Measurements from ENCODE around the gene CEP78. TPM values are rescaled to one million over a fixed set of nuclear protein-coding genes. Genes with fewer than 3 reads are reported as not detected.
A peak's percentile ranks its signal among the peaks of the same experiment; 100 is the strongest.

CEP78 gene
- total RNA-seq, 6 experiments from 2014 or later, result 5.5 to 10.4 (median 8.7) TPM

DNA sequence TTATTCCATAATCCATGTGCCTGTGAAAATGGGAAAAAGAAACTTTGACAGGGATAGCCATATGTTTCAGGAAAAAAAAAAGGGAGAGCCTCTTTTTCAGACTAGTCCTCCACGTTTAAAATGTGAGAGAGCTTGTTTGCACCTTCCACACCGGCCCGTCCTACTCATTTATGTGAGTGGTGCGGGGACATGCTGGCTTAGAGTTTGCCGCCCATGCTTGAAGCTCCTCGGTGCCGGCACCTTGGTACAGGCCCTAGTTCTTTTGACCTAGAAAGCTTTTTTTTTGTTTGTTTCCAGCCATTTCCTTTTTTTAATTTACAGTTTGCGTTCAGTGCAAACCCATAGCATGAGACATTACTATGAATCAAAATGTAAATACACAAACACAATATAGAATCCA lies 88.8 kb downstream of the CEP78 start:
- Histone ChIP-seq H3K36me3 (peaks cover 0 to 12% (median 4%) of the 10 kb centered on the region in 4 donors), H3K9me3 (no peaks in the 10 kb centered on the region), H3K4me3 (no peak overlapping the region), H3K27ac (no peak overlapping the region), H3K4me1 (peaks cover 0 to 10% (median 0%) of the 10 kb centered on the region in 4 donors), H3K27me3 (no peaks in the 10 kb centered on the region)
- TF ChIP-seq, protein P1, sequence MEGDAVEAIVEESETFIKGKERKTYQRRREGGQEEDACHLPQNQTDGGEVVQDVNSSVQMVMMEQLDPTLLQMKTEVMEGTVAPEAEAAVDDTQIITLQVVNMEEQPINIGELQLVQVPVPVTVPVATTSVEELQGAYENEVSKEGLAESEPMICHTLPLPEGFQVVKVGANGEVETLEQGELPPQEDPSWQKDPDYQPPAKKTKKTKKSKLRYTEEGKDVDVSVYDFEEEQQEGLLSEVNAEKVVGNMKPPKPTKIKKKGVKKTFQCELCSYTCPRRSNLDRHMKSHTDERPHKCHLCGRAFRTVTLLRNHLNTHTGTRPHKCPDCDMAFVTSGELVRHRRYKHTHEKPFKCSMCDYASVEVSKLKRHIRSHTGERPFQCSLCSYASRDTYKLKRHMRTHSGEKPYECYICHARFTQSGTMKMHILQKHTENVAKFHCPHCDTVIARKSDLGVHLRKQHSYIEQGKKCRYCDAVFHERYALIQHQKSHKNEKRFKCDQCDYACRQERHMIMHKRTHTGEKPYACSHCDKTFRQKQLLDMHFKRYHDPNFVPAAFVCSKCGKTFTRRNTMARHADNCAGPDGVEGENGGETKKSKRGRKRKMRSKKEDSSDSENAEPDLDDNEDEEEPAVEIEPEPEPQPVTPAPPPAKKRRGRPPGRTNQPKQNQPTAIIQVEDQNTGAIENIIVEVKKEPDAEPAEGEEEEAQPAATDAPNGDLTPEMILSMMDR (IDR thresholded peaks at IDR 0.05), result no peak
- TF ChIP-seq POLR2A (IDR thresholded peaks at IDR 0.05), result no peak
- DNase-seq (no peak), ATAC-seq (no peak)
- WGBS (ENCODE audit: insufficient coverage, low coverage, low lambda C conversion rate, missing lambda C conversion rate), result 84% methylated on average over 7 of the region's 8 CpGs
- intact Hi-C loops (cut with DNase I), result no loop called here

DNA sequence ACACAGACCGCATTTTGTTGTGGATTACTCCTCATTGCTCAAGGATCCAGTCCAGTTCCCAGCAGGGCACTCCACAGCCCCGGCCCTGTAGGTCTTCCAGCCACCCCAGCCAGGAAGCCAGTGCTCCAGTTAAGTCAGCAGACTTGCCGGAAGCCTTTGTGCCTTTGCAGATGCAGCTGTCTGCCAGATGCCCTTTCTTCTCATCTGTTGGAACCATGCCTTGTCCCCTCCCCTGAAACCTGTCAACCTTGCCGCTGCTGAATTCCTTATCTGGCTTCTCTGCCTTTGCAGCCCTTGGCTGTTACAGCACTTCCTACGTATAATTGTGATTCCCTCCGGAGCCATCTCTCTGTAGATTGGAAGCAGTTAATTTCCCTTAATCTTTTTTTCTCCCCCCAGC lies 89.5 kb downstream of the CEP78 start:
- Histone ChIP-seq H3K4me1 (peaks cover 0 to 10% (median under 1%) of the 10 kb centered on the region in 4 donors), H3K9me3 (no peaks in the 10 kb centered on the region), H3K27me3 (no peaks in the 10 kb centered on the region), H3K36me3 (peaks cover 0 to 12% (median 4%) of the 10 kb centered on the region in 4 donors), H3K27ac (no peak overlapping the region), H3K4me3 (no peak overlapping the region)
- no peak for TF ChIP-seq POLR2A (IDR thresholded peaks at IDR 0.05)
- TF ChIP-seq, protein P1 (IDR thresholded peaks at IDR 0.05), result no peak
- intact Hi-C loops (cut with DNase I), result no loop called here
- peak in 2 of 3 donors; percentile 31 to 59 for DNase-seq
- peak; percentile 45 to 74 (median 62) for ATAC-seq
- 29% methylated on average over 6 of the region's 6 CpGs for WGBS (ENCODE audit: insufficient coverage, low coverage, low lambda C conversion rate, missing lambda C conversion rate)

DNA sequence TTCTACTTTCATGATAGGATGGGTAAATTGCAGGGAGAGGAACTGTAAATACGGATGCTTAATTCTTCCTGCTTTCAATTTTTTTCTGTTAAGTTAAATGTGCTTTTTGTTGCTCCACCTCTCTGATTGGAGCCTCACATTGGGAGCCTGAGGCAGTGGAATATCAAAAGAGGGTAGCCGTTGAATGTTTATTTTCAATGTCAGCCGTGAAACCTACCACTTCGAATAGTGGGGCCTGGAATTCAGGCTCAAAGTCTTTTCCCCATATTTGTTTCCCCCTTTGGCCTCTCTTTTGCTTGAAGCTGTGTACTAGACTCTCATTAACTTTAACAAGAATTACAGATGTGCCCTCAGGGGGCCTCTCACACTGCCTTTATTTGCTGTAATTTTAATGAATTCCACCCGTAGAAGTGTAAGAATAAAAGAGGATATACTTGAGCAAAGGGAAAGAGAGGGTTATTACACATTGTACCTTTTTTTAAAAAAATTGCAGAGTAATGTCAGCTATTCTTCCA lies 90.0 kb downstream of the CEP78 start:
- intact Hi-C loops (cut with DNase I), result no loop called here
- ATAC-seq, result no peak
- Histone ChIP-seq H3K27me3 (no peaks in the 10 kb centered on the region), H3K27ac (no peak overlapping the region), H3K36me3 (peaks cover 0 to 12% (median 4%) of the 10 kb centered on the region in 4 donors), H3K9me3 (no peaks in the 10 kb centered on the region), H3K4me3 (no peak overlapping the region), H3K4me1 (peaks cover 0 to 13% (median 3%) of the 10 kb centered on the region in 4 donors)
- DNase-seq, result no peak
- TF ChIP-seq, protein P1 (IDR thresholded peaks at IDR 0.05), result no peak
- no peak for TF ChIP-seq POLR2A (IDR thresholded peaks at IDR 0.05)
- WGBS (ENCODE audit: insufficient coverage, low coverage, low lambda C conversion rate, missing lambda C conversion rate), result 72% methylated on average over 5 of the region's 5 CpGs

DNA sequence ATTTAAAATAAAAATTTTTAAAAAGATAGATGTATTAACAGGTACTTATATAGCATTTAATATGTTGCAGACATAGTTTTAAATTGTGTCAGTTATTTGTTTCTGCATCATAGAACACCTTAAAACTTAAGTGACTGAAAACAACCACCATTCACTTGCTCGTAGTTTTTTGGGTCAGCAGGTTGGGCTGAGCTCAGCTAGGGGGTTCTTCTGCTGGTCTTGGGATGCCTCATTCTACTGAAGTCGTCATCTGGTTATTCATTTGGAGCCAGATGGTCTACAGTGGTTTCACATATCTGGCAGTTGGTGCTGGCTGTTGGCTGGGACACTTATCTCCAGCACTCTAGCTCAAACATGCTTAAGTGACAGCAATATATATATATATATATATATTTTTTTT lies 90.7 kb downstream of the CEP78 start:
- DNase-seq, result no peak
- peaks cover 0 to 12% (median 4%) of the 10 kb centered on the region in 4 donors for H3K36me3 ChIP-seq
- intact Hi-C loops (cut with DNase I), result no loop called here
- TF ChIP-seq POLR2A (IDR thresholded peaks at IDR 0.05), result no peak
- TF ChIP-seq, protein P1 (IDR thresholded peaks at IDR 0.05), result no peak
- 94% methylated on average over 2 of the region's 2 CpGs for WGBS (ENCODE audit: insufficient coverage, low coverage, low lambda C conversion rate, missing lambda C conversion rate)
- H3K27me3 ChIP-seq, result no peaks in the 10 kb centered on the region
- no peak overlapping the region for H3K27ac ChIP-seq
- no peaks in the 10 kb centered on the region for H3K9me3 ChIP-seq
- peaks cover 0 to 20% (median 6%) of the 10 kb centered on the region in 4 donors for H3K4me1 ChIP-seq
- H3K4me3 ChIP-seq, result no peak overlapping the region
- ATAC-seq, result no peak

Small RNAs within 50 kb of the gene (small RNA-seq; reads per million reads assigned to genes)
- gene AL353705.4, result 0 reads per million in 2 experiments

Other genes with a start within 250 kb of the CEP78 start
- gene GNAQ, start 204.3 kb upstream of the CEP78 start, total RNA-seq, result 10 to 100 TPM; 15.8 to 28.7 (median 21.6) TPM
- gene PSAT1, start 61.0 kb downstream of the CEP78 start, total RNA-seq, result 100 to 1,000 TPM in 2 of 6 experiments, 10 to 100 TPM in 4; 34.2 to 117 (median 89.3) TPM

Measured in right lobe of liver (tissue), 6 donors.